ENCODE measurements around the gene USF2. TPM values are rescaled to one million over a fixed set of nuclear protein-coding genes. Genes with fewer than 3 reads are reported as not detected.
"Not testable (repeated sequence)": the region's sequence is repeated elsewhere in the genome, so short reads cannot be mapped to it uniquely, and the experiment has no call there.

Gene USF2
- total RNA-seq, 1 experiment from 2014 or later: 81.6 TPM

DNA sequence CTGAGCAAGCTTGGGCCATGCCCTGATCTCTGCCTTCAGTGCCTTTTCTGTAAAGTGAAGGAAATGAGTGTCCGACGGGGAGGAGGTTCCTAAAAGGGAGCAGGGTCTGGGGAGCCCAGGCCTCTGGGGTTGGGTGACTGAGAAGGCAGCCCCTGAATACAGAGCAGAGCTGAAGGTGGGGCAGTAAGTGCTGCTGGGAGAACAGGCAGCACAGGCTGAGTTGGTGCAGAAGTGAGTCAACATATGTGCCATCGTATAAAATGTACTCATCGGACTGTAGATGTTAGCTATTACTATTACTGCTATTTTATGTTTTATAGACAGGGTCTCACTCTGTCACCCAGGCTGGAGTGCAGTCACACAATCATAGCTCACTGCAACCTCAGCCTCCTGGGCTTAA lies 12.5 kb downstream of the USF2 start:
- intact Hi-C loops (cut with micrococcal nuclease): no loop called here
- Mint-ChIP-seq H3K4me1 (ENCODE audit: insufficient read depth, unreplicated experiment) (peaks cover 5% of the 10 kb centered on the region), H3K4me3 (ENCODE audit: unreplicated experiment) (no peak overlapping the region), H3K36me3 (ENCODE audit: insufficient read depth, unreplicated experiment) (peaks cover 32% of the 10 kb centered on the region), H3K9me3 (ENCODE audit: unreplicated experiment) (no peaks in the 10 kb centered on the region), H3K27me3 (ENCODE audit: insufficient read depth, unreplicated experiment) (peaks cover 28% of the 10 kb centered on the region), H3K27ac (ENCODE audit: low read depth, unreplicated experiment) (no peak overlapping the region)
- TF ChIP-seq, protein P1, sequence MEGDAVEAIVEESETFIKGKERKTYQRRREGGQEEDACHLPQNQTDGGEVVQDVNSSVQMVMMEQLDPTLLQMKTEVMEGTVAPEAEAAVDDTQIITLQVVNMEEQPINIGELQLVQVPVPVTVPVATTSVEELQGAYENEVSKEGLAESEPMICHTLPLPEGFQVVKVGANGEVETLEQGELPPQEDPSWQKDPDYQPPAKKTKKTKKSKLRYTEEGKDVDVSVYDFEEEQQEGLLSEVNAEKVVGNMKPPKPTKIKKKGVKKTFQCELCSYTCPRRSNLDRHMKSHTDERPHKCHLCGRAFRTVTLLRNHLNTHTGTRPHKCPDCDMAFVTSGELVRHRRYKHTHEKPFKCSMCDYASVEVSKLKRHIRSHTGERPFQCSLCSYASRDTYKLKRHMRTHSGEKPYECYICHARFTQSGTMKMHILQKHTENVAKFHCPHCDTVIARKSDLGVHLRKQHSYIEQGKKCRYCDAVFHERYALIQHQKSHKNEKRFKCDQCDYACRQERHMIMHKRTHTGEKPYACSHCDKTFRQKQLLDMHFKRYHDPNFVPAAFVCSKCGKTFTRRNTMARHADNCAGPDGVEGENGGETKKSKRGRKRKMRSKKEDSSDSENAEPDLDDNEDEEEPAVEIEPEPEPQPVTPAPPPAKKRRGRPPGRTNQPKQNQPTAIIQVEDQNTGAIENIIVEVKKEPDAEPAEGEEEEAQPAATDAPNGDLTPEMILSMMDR (IDR thresholded peaks at IDR 0.05; ENCODE audit: unreplicated experiment): no peak
- CTCF ChIA-PET: interaction anchor here (0.6 to 1.2 kb wide), 3 partner anchors 9 to 390 kb away, joined by 3 to 4 read pairs (median 3); no protein-coding TSS in a partner anchor
- no peak for DNase-seq (ENCODE audit: unreplicated experiment)
- POLR2A ChIA-PET: interaction anchor here (1.8 kb wide), 1 partner anchor 13 kb away, joined by 3 read pairs; no protein-coding TSS in a partner anchor
- BruUV-seq (replicated peaks): no TSS peak

DNA sequence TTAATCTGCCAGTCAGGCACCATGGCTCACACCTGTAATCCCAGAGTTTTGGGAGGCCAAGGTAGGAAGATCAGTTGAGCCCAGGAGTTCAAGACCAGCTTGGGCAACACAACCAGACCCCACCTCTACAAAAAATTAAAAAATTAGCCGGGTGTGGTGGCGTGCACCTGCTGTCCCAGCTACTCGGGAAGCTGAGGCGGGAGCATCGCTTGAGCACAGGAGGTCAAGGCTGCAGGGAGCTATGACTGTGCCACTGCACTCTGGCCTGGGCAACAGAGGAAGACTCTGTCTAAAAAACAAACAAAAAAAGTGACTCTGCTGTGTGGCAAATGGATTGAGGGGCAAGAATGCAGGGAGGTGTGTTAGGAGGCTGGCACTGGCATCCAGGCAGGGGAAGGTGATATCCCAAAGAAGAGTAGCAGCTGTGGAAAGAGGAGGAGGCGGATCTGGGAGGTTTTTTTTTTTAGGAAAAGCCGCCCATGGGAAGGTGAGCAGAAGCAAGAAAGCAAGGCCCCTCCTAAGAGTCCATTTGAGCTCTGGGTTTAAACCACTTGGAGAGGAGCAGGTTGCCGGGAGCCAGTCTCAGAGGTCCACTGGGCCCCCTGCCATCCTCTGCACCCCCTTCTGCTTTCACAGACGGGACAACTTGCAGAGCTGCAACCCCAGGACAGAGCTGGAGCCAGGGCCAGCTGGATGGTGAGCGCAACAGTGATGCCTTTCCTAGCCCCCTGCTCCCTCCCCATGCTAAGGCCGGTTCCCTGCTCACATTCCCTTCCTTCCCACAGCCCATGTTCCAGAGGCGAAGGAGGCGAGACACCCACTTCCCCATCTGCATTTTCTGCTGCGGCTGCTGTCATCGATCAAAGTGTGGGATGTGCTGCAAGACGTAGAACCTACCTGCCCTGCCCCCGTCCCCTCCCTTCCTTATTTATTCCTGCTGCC lies 15.7 kb downstream of the USF2 start:
- no peak overlapping the region for H3K27ac Mint-ChIP-seq (ENCODE audit: low read depth, unreplicated experiment)
- CTCF ChIA-PET: interaction anchor here (0.7 to 1.4 kb wide), 4 partner anchors 20 to 221 kb away, joined by 3 to 6 read pairs (median 4); no protein-coding TSS in a partner anchor
- H3K4me3 Mint-ChIP-seq (ENCODE audit: unreplicated experiment): no peak overlapping the region
- no peak for DNase-seq (ENCODE audit: unreplicated experiment)
- H3K36me3 Mint-ChIP-seq (ENCODE audit: insufficient read depth, unreplicated experiment): peaks cover 5% of the 10 kb centered on the region
- no TSS peak for BruUV-seq (replicated peaks)
- no peaks in the 10 kb centered on the region for H3K4me1 Mint-ChIP-seq (ENCODE audit: insufficient read depth, unreplicated experiment)
- H3K27me3 Mint-ChIP-seq (ENCODE audit: insufficient read depth, unreplicated experiment): peaks cover 28% of the 10 kb centered on the region
- H3K9me3 Mint-ChIP-seq (ENCODE audit: unreplicated experiment): no peaks in the 10 kb centered on the region
- intact Hi-C loops (cut with micrococcal nuclease): no loop called here
- TF ChIP-seq, protein P1 (IDR thresholded peaks at IDR 0.05; ENCODE audit: unreplicated experiment): no peak
- POLR2A ChIA-PET: no interaction called here

DNA sequence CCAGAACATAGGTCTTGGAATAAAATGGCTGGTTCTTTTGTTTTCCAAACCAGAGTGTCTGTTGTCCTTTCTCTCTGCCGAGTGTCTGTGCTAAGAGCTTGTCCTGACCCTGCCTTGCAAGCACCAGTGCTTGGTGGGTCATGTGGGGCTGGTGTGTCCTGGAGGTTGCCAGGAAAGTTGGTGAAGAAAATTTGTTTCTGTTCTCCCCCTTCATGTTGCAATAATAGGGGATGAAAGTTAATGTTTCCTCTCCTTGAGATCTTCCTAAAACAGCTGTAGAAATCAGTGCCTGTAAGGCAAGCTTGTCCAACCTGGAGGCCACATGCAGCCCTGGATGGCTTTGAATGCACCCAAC lies 16.3 kb downstream of the USF2 start:
- BruUV-seq (replicated peaks): no TSS peak
- no peak overlapping the region for H3K27ac Mint-ChIP-seq (ENCODE audit: low read depth, unreplicated experiment)
- intact Hi-C loops (cut with micrococcal nuclease): no loop called here
- no peak overlapping the region for H3K4me3 Mint-ChIP-seq (ENCODE audit: unreplicated experiment)
- ChIA-PET POLR2A (no interaction called here), CTCF (interaction anchor here (0.7 to 1.4 kb wide), 3 partner anchors 192 to 222 kb away, joined by 3 to 6 read pairs (median 4); no protein-coding TSS in a partner anchor)
- H3K9me3 Mint-ChIP-seq (ENCODE audit: unreplicated experiment): no peaks in the 10 kb centered on the region
- peaks cover 5% of the 10 kb centered on the region for H3K36me3 Mint-ChIP-seq (ENCODE audit: insufficient read depth, unreplicated experiment)
- no peaks in the 10 kb centered on the region for H3K4me1 Mint-ChIP-seq (ENCODE audit: insufficient read depth, unreplicated experiment)
- peaks cover 28% of the 10 kb centered on the region for H3K27me3 Mint-ChIP-seq (ENCODE audit: insufficient read depth, unreplicated experiment)
- no peak for DNase-seq (ENCODE audit: unreplicated experiment)
- TF ChIP-seq, protein P1 (IDR thresholded peaks at IDR 0.05; ENCODE audit: unreplicated experiment): no peak

DNA sequence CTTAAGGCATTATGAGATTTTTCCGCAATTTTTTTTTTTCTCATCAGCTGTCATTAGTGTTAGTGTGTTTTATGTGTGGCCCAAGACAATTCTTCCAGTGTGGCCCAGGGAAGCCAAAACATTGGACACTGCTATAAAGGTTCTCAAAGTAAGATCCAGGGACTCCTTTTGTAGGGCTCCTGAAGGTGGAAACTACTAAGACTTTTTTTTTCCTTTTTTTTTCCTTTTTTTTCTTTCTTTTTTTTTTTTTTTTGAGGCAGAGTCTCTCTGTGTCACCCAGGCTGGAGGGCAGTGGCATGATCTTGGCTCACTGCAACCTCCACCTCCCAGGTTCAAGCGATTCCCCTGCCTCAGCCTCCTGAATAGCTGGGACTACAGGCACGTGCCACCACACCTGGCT lies 16.7 kb downstream of the USF2 start:
- BruUV-seq (replicated peaks); H3K4me3 Mint-ChIP-seq (ENCODE audit: unreplicated experiment); H3K27ac Mint-ChIP-seq (ENCODE audit: low read depth, unreplicated experiment); H3K9me3 Mint-ChIP-seq (ENCODE audit: unreplicated experiment); DNase-seq (ENCODE audit: unreplicated experiment); H3K4me1 Mint-ChIP-seq (ENCODE audit: insufficient read depth, unreplicated experiment); H3K36me3 Mint-ChIP-seq (ENCODE audit: insufficient read depth, unreplicated experiment); POLR2A ChIA-PET; intact Hi-C loops (cut with micrococcal nuclease): not testable (repeated sequence)
- CTCF ChIA-PET: interaction anchor here (0.7 to 1.4 kb wide), 3 partner anchors 192 to 222 kb away, joined by 3 to 6 read pairs (median 4); no protein-coding TSS in a partner anchor
- H3K27me3 Mint-ChIP-seq (ENCODE audit: insufficient read depth, unreplicated experiment): peaks cover 32% of the 10 kb centered on the region

DNA sequence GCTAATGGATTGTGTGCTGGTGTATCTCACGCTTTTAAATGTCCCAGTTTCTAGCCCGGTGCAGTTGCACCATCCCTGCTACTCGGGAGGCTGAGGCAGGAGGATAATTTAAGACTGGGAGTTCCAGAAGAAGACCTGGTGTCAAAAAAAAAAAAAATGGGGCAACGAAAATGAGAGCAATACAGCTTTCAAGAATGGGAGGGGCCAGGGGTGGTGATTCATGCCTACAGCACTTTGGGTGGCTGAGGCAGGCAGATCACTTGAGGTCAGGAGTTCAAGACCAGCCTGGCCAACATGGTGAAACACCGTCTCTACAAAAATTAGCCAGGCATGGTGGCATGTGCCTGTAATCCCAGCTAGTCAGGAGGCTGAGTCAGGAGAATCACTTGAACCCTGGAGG lies 17.3 kb downstream of the USF2 start:
- BruUV-seq (replicated peaks); POLR2A ChIA-PET; H3K9me3 Mint-ChIP-seq (ENCODE audit: unreplicated experiment); H3K4me3 Mint-ChIP-seq (ENCODE audit: unreplicated experiment); H3K27ac Mint-ChIP-seq (ENCODE audit: low read depth, unreplicated experiment); DNase-seq (ENCODE audit: unreplicated experiment); H3K4me1 Mint-ChIP-seq (ENCODE audit: insufficient read depth, unreplicated experiment); CTCF ChIA-PET; H3K36me3 Mint-ChIP-seq (ENCODE audit: insufficient read depth, unreplicated experiment); intact Hi-C loops (cut with micrococcal nuclease): not testable (repeated sequence)
- peaks cover 39% of the 10 kb centered on the region for H3K27me3 Mint-ChIP-seq (ENCODE audit: insufficient read depth, unreplicated experiment)
